Ishikawa (cell line): Measurements from ENCODE around the gene TPRKB.

Experiments used
- CEBPB ChIP-seq: IDR thresholded peaks from 2 replicates; pipeline ENCODE4 v1.6.1; 2012
- FOXM1 ChIP-seq: IDR thresholded peaks from 2 replicates; pipeline ENCODE4 v1.6.1; 2012; ENCODE audit warnings: low read depth, borderline replicate concordance
- MAX ChIP-seq: IDR thresholded peaks from 2 replicates; pipeline ENCODE4 v1.6.1; 2012
- NFIC ChIP-seq: IDR thresholded peaks from 2 replicates; pipeline ENCODE4 v1.6.1; 2012
- TAF1 ChIP-seq: IDR thresholded peaks from 2 replicates; pipeline ENCODE4 v1.6.1; 2012; ENCODE audit warnings: low read depth, mild to moderate bottlenecking
- USF1 ChIP-seq: IDR thresholded peaks from 2 replicates; pipeline ENCODE4 v1.6.1; 2012
- YY1 ChIP-seq: IDR thresholded peaks from 2 replicates; pipeline ENCODE4 v1.6.1; 2012; ENCODE audit warnings: low read depth
- TF ChIP-seq, protein P1 (sequence below): IDR thresholded peaks from 2 replicates; pipeline ENCODE4 v1.6.1; 2012; ENCODE audit warnings: low read depth, mild to moderate bottlenecking

GRCh38 chr2:73776381-73776780, 39.2 kb upstream of the TPRKB start:
- TF ChIP-seq TAF1 (no peak), NFIC (no peak), MAX (no peak), USF1 (no peak), CEBPB (no peak), FOXM1 (no peak), YY1 (no peak)
- TF ChIP-seq, protein P1, sequence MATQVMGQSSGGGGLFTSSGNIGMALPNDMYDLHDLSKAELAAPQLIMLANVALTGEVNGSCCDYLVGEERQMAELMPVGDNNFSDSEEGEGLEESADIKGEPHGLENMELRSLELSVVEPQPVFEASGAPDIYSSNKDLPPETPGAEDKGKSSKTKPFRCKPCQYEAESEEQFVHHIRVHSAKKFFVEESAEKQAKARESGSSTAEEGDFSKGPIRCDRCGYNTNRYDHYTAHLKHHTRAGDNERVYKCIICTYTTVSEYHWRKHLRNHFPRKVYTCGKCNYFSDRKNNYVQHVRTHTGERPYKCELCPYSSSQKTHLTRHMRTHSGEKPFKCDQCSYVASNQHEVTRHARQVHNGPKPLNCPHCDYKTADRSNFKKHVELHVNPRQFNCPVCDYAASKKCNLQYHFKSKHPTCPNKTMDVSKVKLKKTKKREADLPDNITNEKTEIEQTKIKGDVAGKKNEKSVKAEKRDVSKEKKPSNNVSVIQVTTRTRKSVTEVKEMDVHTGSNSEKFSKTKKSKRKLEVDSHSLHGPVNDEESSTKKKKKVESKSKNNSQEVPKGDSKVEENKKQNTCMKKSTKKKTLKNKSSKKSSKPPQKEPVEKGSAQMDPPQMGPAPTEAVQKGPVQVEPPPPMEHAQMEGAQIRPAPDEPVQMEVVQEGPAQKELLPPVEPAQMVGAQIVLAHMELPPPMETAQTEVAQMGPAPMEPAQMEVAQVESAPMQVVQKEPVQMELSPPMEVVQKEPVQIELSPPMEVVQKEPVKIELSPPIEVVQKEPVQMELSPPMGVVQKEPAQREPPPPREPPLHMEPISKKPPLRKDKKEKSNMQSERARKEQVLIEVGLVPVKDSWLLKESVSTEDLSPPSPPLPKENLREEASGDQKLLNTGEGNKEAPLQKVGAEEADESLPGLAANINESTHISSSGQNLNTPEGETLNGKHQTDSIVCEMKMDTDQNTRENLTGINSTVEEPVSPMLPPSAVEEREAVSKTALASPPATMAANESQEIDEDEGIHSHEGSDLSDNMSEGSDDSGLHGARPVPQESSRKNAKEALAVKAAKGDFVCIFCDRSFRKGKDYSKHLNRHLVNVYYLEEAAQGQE: no peak
